Gastroesophageal sphincter (tissue), 3 donors: ENCODE measurements around the gene TRPV6.

Experiments used
- CTCF ChIP-seq, 4 experiments: fragments of 200-600 bp in 2 of 4; fragments of 450-650 bp in 2 of 4; sonication (generic) in 1 of 4; IDR thresholded peaks; one replicate each; pipeline ENCODE4 v1.5.1; 2017 to 2019; ENCODE audit warnings: antibody characterized with exemption in 4 of 4, mild to moderate bottlenecking in 2 of 4, moderate library complexity in 2 of 4
- EP300 ChIP-seq: sonication (generic); formaldehyde crosslinking; IDR thresholded peaks from one replicate; pipeline ENCODE4 v1.6.1; 2017; ENCODE audit warnings: antibody characterized with exemption, mild to moderate bottlenecking
- POLR2A ChIP-seq, 2 donors: fragments of 450-650 bp; IDR thresholded peaks; one replicate each; pipeline ENCODE4 v1.6.1; 2017; ENCODE audit warnings: antibody characterized with exemption in 2 of 2, mild to moderate bottlenecking in 2 of 2, moderate library complexity in 1 of 2
- POLR2AphosphoS5 ChIP-seq: sonication (generic); formaldehyde crosslinking; IDR thresholded peaks from one replicate; pipeline ENCODE4 v1.6.1; 2017; ENCODE audit warnings: antibody characterized with exemption

GRCh38 chr7:142887282-142888015 is 1.9 kb upstream of the TRPV6 start:
- TF ChIP-seq CTCF (IDR thresholded peaks at IDR 0.05) = no peak
- no peak for TF ChIP-seq POLR2AphosphoS5
- TF ChIP-seq EP300 = no peak
- no peak for TF ChIP-seq POLR2A (IDR thresholded peaks at IDR 0.05)
